ENCODE results near the gene DIPK1A. TPM values are rescaled to one million over a fixed set of nuclear protein-coding genes. Genes with fewer than 3 reads are reported as not detected.

DIPK1A gene
- 3.9 TPM for total RNA-seq (ENCODE audit: unreplicated experiment)
- long read RNA-seq, partial matches to known transcripts: 0 of 3 reads
- long read RNA-seq, other reads (novel, unspliced or antisense): 2 of 3 reads

DNA sequence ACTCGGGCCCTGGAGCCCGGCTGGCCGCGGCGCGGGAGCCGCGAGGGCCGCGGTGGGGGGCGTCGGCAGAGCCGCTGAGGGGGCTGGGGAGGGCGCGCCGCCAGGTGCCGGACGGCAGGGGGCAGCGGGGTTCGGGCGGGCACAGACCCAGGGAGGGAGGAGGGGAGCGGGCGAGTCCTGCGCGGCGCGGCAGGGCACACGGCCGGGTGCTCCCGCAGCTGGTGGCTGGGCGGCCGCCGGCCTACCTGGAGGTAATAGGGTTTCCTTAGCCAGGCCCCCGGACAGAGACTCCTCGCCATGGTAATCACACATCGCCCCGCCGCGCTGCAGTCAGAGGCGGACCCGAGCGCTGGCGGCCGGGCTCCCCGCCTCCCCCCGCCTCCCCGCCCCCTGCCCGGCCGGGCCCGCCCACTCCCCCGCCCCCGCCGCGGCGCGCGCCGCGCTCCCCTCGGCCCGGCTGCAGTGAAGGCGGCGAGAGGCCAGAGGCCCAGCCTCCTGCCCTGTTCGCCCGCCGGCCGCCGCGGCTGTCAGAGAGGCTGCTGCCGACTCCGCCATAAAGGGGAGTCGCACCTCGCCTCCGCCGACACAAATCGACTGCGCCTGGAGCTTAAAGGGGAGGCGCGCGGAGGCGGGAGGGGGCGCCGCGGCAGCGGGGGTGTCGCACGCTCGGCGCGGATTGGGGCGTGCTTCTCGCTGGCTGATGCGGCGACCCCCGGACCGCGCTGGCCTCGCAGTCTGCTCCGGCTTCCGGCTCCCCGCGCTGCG is at the start of gene DIPK1A:
Gene DIPK1A (minus strand): TSS at position 332 of the 765 bp plus-strand sequence. CDS start 33 bp downstream, at position 299.
- H3K4me3 Mint-ChIP-seq (ENCODE audit: unreplicated experiment): peak within 1 kb of the TSS; percentile 93
- peaks cover 3% of the 10 kb centered on the region for H3K36me3 Mint-ChIP-seq (ENCODE audit: low read depth, unreplicated experiment)
- H3K9me3 Mint-ChIP-seq (ENCODE audit: unreplicated experiment): no peaks in the 10 kb centered on the region
- peaks cover 4% of the 10 kb centered on the region for H3K27me3 Mint-ChIP-seq (ENCODE audit: unreplicated experiment)
- peak within 1 kb of the TSS; percentile 78 for H3K27ac Mint-ChIP-seq (ENCODE audit: unreplicated experiment)
- H3K4me1 Mint-ChIP-seq (ENCODE audit: unreplicated experiment): peaks cover 8% of the 10 kb centered on the region
- peak; percentile 83 for DNase-seq (ENCODE audit: low spot score)
- TF ChIP-seq, protein P1, sequence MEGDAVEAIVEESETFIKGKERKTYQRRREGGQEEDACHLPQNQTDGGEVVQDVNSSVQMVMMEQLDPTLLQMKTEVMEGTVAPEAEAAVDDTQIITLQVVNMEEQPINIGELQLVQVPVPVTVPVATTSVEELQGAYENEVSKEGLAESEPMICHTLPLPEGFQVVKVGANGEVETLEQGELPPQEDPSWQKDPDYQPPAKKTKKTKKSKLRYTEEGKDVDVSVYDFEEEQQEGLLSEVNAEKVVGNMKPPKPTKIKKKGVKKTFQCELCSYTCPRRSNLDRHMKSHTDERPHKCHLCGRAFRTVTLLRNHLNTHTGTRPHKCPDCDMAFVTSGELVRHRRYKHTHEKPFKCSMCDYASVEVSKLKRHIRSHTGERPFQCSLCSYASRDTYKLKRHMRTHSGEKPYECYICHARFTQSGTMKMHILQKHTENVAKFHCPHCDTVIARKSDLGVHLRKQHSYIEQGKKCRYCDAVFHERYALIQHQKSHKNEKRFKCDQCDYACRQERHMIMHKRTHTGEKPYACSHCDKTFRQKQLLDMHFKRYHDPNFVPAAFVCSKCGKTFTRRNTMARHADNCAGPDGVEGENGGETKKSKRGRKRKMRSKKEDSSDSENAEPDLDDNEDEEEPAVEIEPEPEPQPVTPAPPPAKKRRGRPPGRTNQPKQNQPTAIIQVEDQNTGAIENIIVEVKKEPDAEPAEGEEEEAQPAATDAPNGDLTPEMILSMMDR (IDR thresholded peaks at IDR 0.05; ENCODE audit: unreplicated experiment): peak; percentile 58

DNA sequence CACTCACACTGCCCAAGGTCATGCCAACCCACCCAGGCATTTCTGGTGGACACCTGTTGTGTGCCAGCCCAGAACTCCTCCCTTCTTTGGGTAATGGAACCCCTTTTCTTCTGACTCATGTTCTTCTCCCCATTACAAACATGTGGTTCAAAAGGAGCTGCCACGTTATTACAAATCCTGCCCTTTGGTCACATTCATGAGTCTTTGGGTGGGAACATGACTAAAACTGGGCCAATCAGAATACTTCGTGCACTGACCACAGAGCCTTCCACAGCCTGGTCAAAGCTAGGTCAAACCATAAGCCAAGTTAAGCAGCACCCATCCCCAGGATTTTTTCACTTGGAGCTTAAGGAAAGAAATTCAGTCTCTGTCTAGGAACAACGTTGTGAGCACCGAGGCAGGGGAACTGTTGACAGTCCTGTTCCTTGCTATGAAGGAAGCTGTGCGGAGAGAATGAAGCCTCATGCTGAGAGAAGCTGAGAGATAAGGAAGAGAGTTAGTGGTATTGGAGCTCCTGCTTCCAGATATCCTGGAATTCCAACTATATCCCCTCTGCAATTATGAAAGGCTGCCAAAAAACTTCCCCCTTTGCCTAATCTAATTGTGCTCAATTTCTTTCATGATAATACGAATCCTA is 46.8 kb upstream of the DIPK1A start:
- no peak for DNase-seq (ENCODE audit: low spot score)
- no peak overlapping the region for H3K27ac Mint-ChIP-seq (ENCODE audit: unreplicated experiment)
- H3K9me3 Mint-ChIP-seq (ENCODE audit: unreplicated experiment): no peaks in the 10 kb centered on the region

GRCh38 chr1:93005252-93005598 is 44.0 kb upstream of the DIPK1A start:
- Mint-ChIP-seq H3K27me3 (ENCODE audit: unreplicated experiment) (peaks cover 3% of the 10 kb centered on the region), H3K36me3 (ENCODE audit: low read depth, unreplicated experiment) (no peaks in the 10 kb centered on the region), H3K4me3 (ENCODE audit: unreplicated experiment) (no peak overlapping the region), H3K27ac (ENCODE audit: unreplicated experiment) (no peak overlapping the region), H3K9me3 (ENCODE audit: unreplicated experiment) (no peaks in the 10 kb centered on the region), H3K4me1 (ENCODE audit: unreplicated experiment) (peaks cover 21% of the 10 kb centered on the region)
- TF ChIP-seq, protein P1 (IDR thresholded peaks at IDR 0.05; ENCODE audit: unreplicated experiment): no peak
- no peak for DNase-seq (ENCODE audit: low spot score)

More for the DNA sequence above, 46.8 kb upstream of the DIPK1A start:
- Mint-ChIP-seq H3K4me1 (ENCODE audit: unreplicated experiment) (peaks cover 13% of the 10 kb centered on the region), H3K27me3 (ENCODE audit: unreplicated experiment) (no peaks in the 10 kb centered on the region), H3K4me3 (ENCODE audit: unreplicated experiment) (no peak overlapping the region), H3K36me3 (ENCODE audit: low read depth, unreplicated experiment) (no peaks in the 10 kb centered on the region)
- TF ChIP-seq, protein P1 (IDR thresholded peaks at IDR 0.05; ENCODE audit: unreplicated experiment): no peak

DNA sequence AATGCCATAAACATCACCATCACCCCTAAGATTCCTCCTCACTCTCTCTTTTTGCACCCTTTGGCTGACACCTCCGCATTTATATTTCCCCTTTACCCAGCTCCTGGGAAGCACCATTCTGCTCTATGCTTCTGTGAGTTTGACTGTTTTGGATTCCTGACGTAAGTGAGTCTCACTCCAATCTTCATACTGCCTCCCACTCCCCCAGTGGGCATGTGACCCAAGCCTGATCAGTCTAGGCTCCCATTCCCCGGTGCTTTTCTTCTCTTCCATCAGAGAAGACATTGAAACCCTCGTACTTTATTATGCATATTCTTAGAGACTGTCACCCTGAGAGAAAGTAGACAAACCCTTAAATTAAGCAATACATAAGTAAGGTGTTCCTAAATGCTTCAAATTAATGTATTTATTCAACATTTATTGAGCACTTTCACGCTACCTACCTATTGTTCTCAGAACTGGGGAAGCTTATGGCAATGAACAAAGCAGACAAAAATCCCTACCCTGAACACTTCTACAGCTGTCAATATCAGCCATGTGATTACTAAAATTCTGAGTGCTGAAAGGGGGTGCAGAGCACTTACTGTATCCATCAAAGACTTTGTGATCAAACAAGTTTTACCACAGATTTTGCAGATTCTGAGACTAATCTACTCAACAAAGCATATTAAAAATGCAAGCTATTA is 43.4 kb upstream of the DIPK1A start:
- H3K4me1 Mint-ChIP-seq (ENCODE audit: unreplicated experiment): peaks cover 24% of the 10 kb centered on the region
- no peak overlapping the region for H3K27ac Mint-ChIP-seq (ENCODE audit: unreplicated experiment)
- H3K36me3 Mint-ChIP-seq (ENCODE audit: low read depth, unreplicated experiment): no peaks in the 10 kb centered on the region
- H3K9me3 Mint-ChIP-seq (ENCODE audit: unreplicated experiment): no peaks in the 10 kb centered on the region
- no peak overlapping the region for H3K4me3 Mint-ChIP-seq (ENCODE audit: unreplicated experiment)
- DNase-seq (ENCODE audit: low spot score): no peak
- H3K27me3 Mint-ChIP-seq (ENCODE audit: unreplicated experiment): peaks cover 3% of the 10 kb centered on the region
- TF ChIP-seq, protein P1 (IDR thresholded peaks at IDR 0.05; ENCODE audit: unreplicated experiment): no peak

Measured in endothelial cell (in vitro differentiated cells).